Gastrocnemius medialis (tissue), 4 donors: ENCODE results near the gene RBM33. TPM values are rescaled to one million over a fixed set of nuclear protein-coding genes. Genes with fewer than 3 reads are reported as not detected.

Experiments used
- ATAC-seq, 2 donors: fragments of 150-250 bp; one replicate each; pipeline ENCODE4 v1.9.1; 2016
- DNase-seq, 2 donors: peaks; one replicate each; pipeline ENCODE4 v3.0.0-alpha.2; 2019
- H3K27ac ChIP-seq, 4 donors: fragments of 200-600 bp; sonication (generic); 1 replicate in 1 of 4; 2 replicates in 3 of 4; pipeline ENCODE4 v1.5.1; 2016 to 2018; ENCODE audit warnings: mild to moderate bottlenecking in 2 of 4, moderate library complexity in 1 of 4
- H3K27me3 ChIP-seq, 3 donors: fragments of 200-600 bp; sonication (generic) in 2 of 3; 1 replicate in 1 of 3; 2 replicates in 2 of 3; pipeline versions ENCODE4 v1.5.1 to v1.6.0; 2016 to 2019; ENCODE audit warnings: mild to moderate bottlenecking in 1 of 3, moderate library complexity in 1 of 3
- H3K36me3 ChIP-seq, 2 donors: fragments of 200-600 bp; sonication (generic) in 1 of 2; one replicate each; pipeline ENCODE4 v1.5.1; 2017 to 2018
- H3K4me1 ChIP-seq, 2 donors: fragments of 200-600 bp; sonication (generic) in 1 of 2; one replicate each; pipeline ENCODE4 v1.5.1; 2016 to 2017; ENCODE audit warnings: mild to moderate bottlenecking in 2 of 2
- H3K4me3 ChIP-seq, 4 donors: fragments of 200-600 bp; sonication (generic) in 3 of 4; 1 replicate in 1 of 4; 2 replicates in 3 of 4; pipeline ENCODE4 v1.5.1; 2016 to 2019; ENCODE audit warnings: mild to moderate bottlenecking in 2 of 4
- H3K9me3 ChIP-seq, 3 donors: fragments of 200-600 bp; sonication (generic) in 2 of 3; 1 replicate in 1 of 3; 2 replicates in 2 of 3; pipeline ENCODE4 v1.5.1; 2016 to 2019
- CTCF ChIP-seq, 5 experiments: fragments of 450-650 bp in 3 of 5; fragments of 200-600 bp in 2 of 5; sonication (generic) in 2 of 5; IDR thresholded peaks in 4 of 5; conservative IDR thresholded peaks in 1 of 5; 1 replicate in 4 of 5; 2 replicates in 1 of 5; pipeline ENCODE4 v1.5.1; 2016 to 2019; ENCODE audit warnings: antibody characterized with exemption in 5 of 5, mild to moderate bottlenecking in 3 of 5, moderate library complexity in 3 of 5
- POLR2A ChIP-seq, 2 donors: fragments of 450-650 bp; IDR thresholded peaks; one replicate each; pipeline ENCODE4 v1.6.1; 2017; ENCODE audit warnings: antibody characterized with exemption in 2 of 2, mild to moderate bottlenecking in 2 of 2, moderate library complexity in 2 of 2
- in situ Hi-C, 4 donors: fragments of 200-750 bp; cut with MboI; loops; one replicate each; pipeline versions ENCODE4 v1.15.0 to v1.8.0; 2017; ENCODE audit warnings: low sequenced_read_pairs in 4 of 4
- intact Hi-C: fragments of 100-400 bp; cut with DNase I; formaldehyde crosslinking; loops from one replicate; pipeline ENCODE4 v1.15.1; 2023; ENCODE audit warnings: low total_unique reads
- total RNA-seq, 4 donors: library from RNA; depleted of rRNA; stranded (reverse); fragments of >200 nt; gene quantifications; one replicate each; pipeline versions ENCODE4 v1.1.0 to v1.2.3, GENCODE V29; 2016

Gene RBM33
- total RNA-seq, 4 donors from 2014 or later = 16.6 to 30.0 (median 28.1) TPM

- no peak overlapping the region for H3K27ac ChIP-seq
- intact Hi-C loops (loop anchor here (10.0 kb wide), 1 partner anchor 845 kb away; no protein-coding TSS in a partner anchor), in situ Hi-C loops (loop anchor here in 3 of 4 donors (5.0 to 25.0 kb wide), 3 partner anchors 167 to 832 kb away; no protein-coding TSS in a partner anchor)
Observed at GRCh38 chr7:155769701-155770100, 125.2 kb downstream of the RBM33 start.

GRCh38 chr7:155770241-155770640, 125.8 kb downstream of the RBM33 start:
- Histone ChIP-seq H3K4me3 (no peak overlapping the region), H3K27ac (no peak overlapping the region), H3K4me1 (no peaks in the 10 kb centered on the region), H3K9me3 (no peaks in the 10 kb centered on the region), H3K27me3 (no peaks in the 10 kb centered on the region), H3K36me3 (peaks cover 0 to 55% of the 10 kb centered on the region in 2 donors)
- DNase-seq (no peak), ATAC-seq (no peak)
- no peak for TF ChIP-seq CTCF (IDR thresholded peaks at IDR 0.05 in 4 of 5, conservative IDR thresholded peaks at IDR 0.05 in 1 of 5)
- TF ChIP-seq POLR2A (IDR thresholded peaks at IDR 0.05) = no peak
- intact Hi-C loops = no loop called here
- in situ Hi-C loops = loop anchor here in 1 of 4 donors (25.0 kb wide), 1 partner anchor 833 kb away; no protein-coding TSS in a partner anchor

More at GRCh38 chr7:155769701-155770100, 125.2 kb downstream of the RBM33 start:
- no peaks in the 10 kb centered on the region for H3K4me1 ChIP-seq
- TF ChIP-seq CTCF (IDR thresholded peaks at IDR 0.05 in 4 of 5, conservative IDR thresholded peaks at IDR 0.05 in 1 of 5) = no peak
- TF ChIP-seq POLR2A (IDR thresholded peaks at IDR 0.05) = no peak
- ATAC-seq = no peak
- H3K4me3 ChIP-seq = no peak overlapping the region
- H3K27me3 ChIP-seq = no peaks in the 10 kb centered on the region
- DNase-seq = no peak
- H3K36me3 ChIP-seq = peaks cover 0 to 50% of the 10 kb centered on the region in 2 donors
- no peaks in the 10 kb centered on the region for H3K9me3 ChIP-seq

- peaks cover 0 to 62% of the 10 kb centered on the region in 2 donors for H3K36me3 ChIP-seq
- no peaks in the 10 kb centered on the region for H3K4me1 ChIP-seq
- intact Hi-C loops = no loop called here
- no peak overlapping the region for H3K4me3 ChIP-seq
- H3K27me3 ChIP-seq = no peaks in the 10 kb centered on the region
- TF ChIP-seq POLR2A (IDR thresholded peaks at IDR 0.05) = no peak
- ATAC-seq = no peak
- H3K27ac ChIP-seq = no peak overlapping the region
- in situ Hi-C loops = loop anchor here in 1 of 4 donors (25.0 kb wide), 1 partner anchor 836 kb away; no protein-coding TSS in a partner anchor
- no peaks in the 10 kb centered on the region for H3K9me3 ChIP-seq
- no peak for DNase-seq
Observed at GRCh38 chr7:155773531-155773930, 129.1 kb downstream of the RBM33 start.

- ATAC-seq = no peak
- H3K36me3 ChIP-seq = peaks cover 0 to 60% of the 10 kb centered on the region in 2 donors
Observed at GRCh38 chr7:155774947-155775346, 130.5 kb downstream of the RBM33 start.

GRCh38 chr7:155775691-155776090, 131.2 kb downstream of the RBM33 start:
- peaks cover 0 to 60% of the 10 kb centered on the region in 2 donors for H3K36me3 ChIP-seq
- H3K27me3 ChIP-seq = no peaks in the 10 kb centered on the region
- in situ Hi-C loops = no loop called here
- ATAC-seq = no peak
- intact Hi-C loops = no loop called here
- TF ChIP-seq POLR2A (IDR thresholded peaks at IDR 0.05) = no peak
- no peak for TF ChIP-seq CTCF (IDR thresholded peaks at IDR 0.05 in 4 of 5, conservative IDR thresholded peaks at IDR 0.05 in 1 of 5)
- no peak overlapping the region for H3K4me3 ChIP-seq
- H3K9me3 ChIP-seq = no peaks in the 10 kb centered on the region
- DNase-seq = no peak
- no peaks in the 10 kb centered on the region for H3K4me1 ChIP-seq
- H3K27ac ChIP-seq = no peak overlapping the region

More at GRCh38 chr7:155774947-155775346, 130.5 kb downstream of the RBM33 start:
- in situ Hi-C loops (loop anchor here in 1 of 4 donors (25.0 kb wide), 1 partner anchor 838 kb away; no protein-coding TSS in a partner anchor), intact Hi-C loops (no loop called here)
- H3K4me3 ChIP-seq = no peak overlapping the region
- no peak for DNase-seq
- H3K27me3 ChIP-seq = no peaks in the 10 kb centered on the region
- H3K9me3 ChIP-seq = no peaks in the 10 kb centered on the region
- H3K27ac ChIP-seq = no peak overlapping the region
- TF ChIP-seq CTCF (IDR thresholded peaks at IDR 0.05 in 4 of 5, conservative IDR thresholded peaks at IDR 0.05 in 1 of 5) = no peak
- no peak for TF ChIP-seq POLR2A (IDR thresholded peaks at IDR 0.05)
- no peaks in the 10 kb centered on the region for H3K4me1 ChIP-seq
